HCT116 (cell line): Measurements from ENCODE around the gene F2R. TPM values are rescaled to one million over a fixed set of nuclear protein-coding genes. Genes with fewer than 3 reads are reported as not detected.

Experiments used
- ATAC-seq: fragments of 200-7000 bp; cut with Tn5 transposase; 2 replicates; pipeline ENCODE4 v1.9.1; 2020; ENCODE audit warnings: mild to moderate bottlenecking, moderate library complexity
- BruUV-seq: library from RNA; stranded (reverse); fragments of 400-500 nt; replicated peaks from 2 replicates; lab custom pipeline; 2021; lab: Mats Ljungman, UMichigan
- CTCF ChIA-PET: fragments of 300-600 bp; sonication (Branson Sonifier 250); formaldehyde crosslinking; loops from one replicate; lab custom pipeline; 2021; ENCODE audit warnings: antibody characterized with exemption; lab: Charles Lee
- POLR2A ChIA-PET: fragments of 300-600, 350-600 bp; sonication (Branson Sonifier 250); formaldehyde crosslinking; loops from one replicate; lab custom pipeline; 2021; ENCODE audit warnings: antibody characterized with exemption; lab: Charles Lee
- RAD21 ChIA-PET, 2 experiments: fragments of 300-600 bp; sonication (Branson Sonifier 250); formaldehyde crosslinking; loops; one replicate each; lab custom pipeline; 2023; ENCODE audit warnings: low total read pairs in 2 of 2; ENCODE audit not compliant: uncharacterized antibody in 2 of 2, unreplicated experiment in 2 of 2, low non-redundant PET in 1 of 2; lab: Charles Lee
- DNase-seq: peaks from one replicate; pipeline ENCODE4 v3.0.0-alpha.2; 2010; ENCODE audit warnings: low read depth, low spot score
- H2AFZ ChIP-seq: fragments of 200-600 bp; shearing (Covaris generic), sonication (generic); 2 replicates; pipeline ENCODE4 v1.6.1; 2017; ENCODE audit warnings: low read depth, mixed run types, mixed read lengths, antibody characterized with exemption, low read length; ENCODE audit not compliant: poor library complexity, severe bottlenecking
- H3K27ac ChIP-seq: 2 replicates; pipeline ENCODE4 v1.5.1; 2012; ENCODE audit warnings: low read depth, low read length
- H3K27me3 ChIP-seq: fragments of 200-600 bp; sonication (generic); 2 replicates; pipeline ENCODE4 v1.6.1; 2016; ENCODE audit warnings: mixed run types, low read length, mixed read lengths; ENCODE audit not compliant: insufficient read depth
- H3K36me3 ChIP-seq, 2 experiments: fragments of 200-500 bp in 1 of 2; fragments of 200-600 bp in 1 of 2; sonication (Bioruptor generic) in 1 of 2; sonication (generic) in 1 of 2; 2 replicates each; pipeline versions ENCODE4 v1.5.1 to v1.6.1; 2014 to 2016; ENCODE audit warnings: low read length in 2 of 2, inconsistent platforms in 1 of 2, mixed read lengths in 1 of 2, mixed run types in 1 of 2; ENCODE audit not compliant: insufficient read depth in 2 of 2, control insufficient read depth in 1 of 2
- H3K4me1 ChIP-seq, 2 experiments: fragments of 200-600 bp in 1 of 2; sonication (generic) in 1 of 2; 2 replicates each; pipeline versions ENCODE4 v1.5.1 to v1.6.1; 2012 to 2017; ENCODE audit warnings: low read length in 2 of 2, inconsistent platforms in 1 of 2, mild to moderate bottlenecking in 1 of 2, mixed read lengths in 1 of 2, mixed run types in 1 of 2, moderate library complexity in 1 of 2; ENCODE audit not compliant: insufficient read depth in 2 of 2, control insufficient read depth in 1 of 2
- H3K4me2 ChIP-seq: fragments of 200-600 bp; sonication (generic); 2 replicates; pipeline ENCODE4 v1.6.1; 2017; ENCODE audit warnings: mixed run types, low read length, mixed read lengths
- H3K4me3 ChIP-seq, 2 experiments: fragments of 200-600 bp in 1 of 2; sonication (generic) in 1 of 2; replicated peaks in 1 of 2; 2 replicates each; pipeline ENCODE4 v1.5.1; 2011 to 2016; ENCODE audit warnings: low read length in 2 of 2, control low read depth in 1 of 2, low read depth in 1 of 2, mild to moderate bottlenecking in 1 of 2, mixed read lengths in 1 of 2, mixed run types in 1 of 2
- H3K79me2 ChIP-seq: fragments of 200-600 bp; sonication (generic); 2 replicates; pipeline ENCODE4 v1.6.1; 2017; ENCODE audit warnings: mild to moderate bottlenecking, mixed run types, low read length, moderate library complexity, mixed read lengths; ENCODE audit not compliant: insufficient read depth
- H3K9ac ChIP-seq: fragments of 200-600 bp; sonication (generic); 2 replicates; pipeline ENCODE4 v1.6.1; 2016; ENCODE audit warnings: low read length, mixed read lengths
- H3K9me2 ChIP-seq: fragments of 200-600 bp; sonication (generic), shearing (Covaris generic); 2 replicates; pipeline ENCODE4 v1.6.1; 2017; ENCODE audit warnings: mixed run types, mild to moderate bottlenecking, moderate library complexity; ENCODE audit not compliant: insufficient read depth
- H3K9me3 ChIP-seq, 2 experiments: fragments of 200-500 bp in 1 of 2; fragments of 200-600 bp in 1 of 2; sonication (Bioruptor generic) in 1 of 2; sonication (generic) in 1 of 2; 2 replicates each; pipeline ENCODE4 v1.6.1; 2014 to 2017; ENCODE audit warnings: low read length in 2 of 2, mixed read lengths in 2 of 2, inconsistent platforms in 1 of 2, low read depth in 1 of 2, mild to moderate bottlenecking in 1 of 2, mixed run types in 1 of 2, moderate library complexity in 1 of 2; ENCODE audit not compliant: control insufficient read depth in 1 of 2, insufficient read depth in 1 of 2
- H4K20me1 ChIP-seq: fragments of 200-600 bp; sonication (generic), shearing (Covaris generic); 2 replicates; pipeline ENCODE4 v1.6.1; 2017; ENCODE audit warnings: mixed run types, mild to moderate bottlenecking, moderate library complexity; ENCODE audit not compliant: insufficient read depth
- CEBPB ChIP-seq: IDR thresholded peaks from 2 replicates; pipeline ENCODE4 v1.6.1; 2012; ENCODE audit warnings: low read depth
- CTCF ChIP-seq, 3 experiments: fragments of 200-600 bp in 1 of 3; sonication (generic) in 1 of 3; IDR thresholded peaks in 2 of 3; conservative IDR thresholded peaks in 1 of 3; 2 replicates each; pipeline ENCODE4 v1.5.1; 2012 to 2017; ENCODE audit warnings: low read depth in 2 of 3, low read length in 2 of 3, antibody characterized with exemption in 1 of 3, borderline replicate concordance in 1 of 3, control low read depth in 1 of 3, mild to moderate bottlenecking in 1 of 3, mixed read lengths in 1 of 3, mixed run types in 1 of 3, moderate library complexity in 1 of 3; ENCODE audit not compliant: insufficient read depth in 1 of 3
- EZH2 ChIP-seq: fragments of 200-600 bp; sonication (generic); IDR thresholded peaks from 2 replicates; pipeline ENCODE4 v1.6.1; 2017; ENCODE audit warnings: antibody characterized with exemption, mixed run types
- FOSL1 ChIP-seq: IDR thresholded peaks from 2 replicates; pipeline ENCODE4 v1.6.1; 2012; ENCODE audit warnings: low read depth
- JUND ChIP-seq: IDR thresholded peaks from 2 replicates; pipeline ENCODE4 v1.6.1; 2012
- POLR2AphosphoS5 ChIP-seq: IDR thresholded peaks from 2 replicates; pipeline ENCODE4 v1.6.1; 2011; ENCODE audit warnings: mild to moderate bottlenecking, low read depth, low read length, moderate library complexity
- SIN3A ChIP-seq: IDR thresholded peaks from 2 replicates; pipeline ENCODE4 v1.6.1; 2012; ENCODE audit warnings: low read depth
- SRF ChIP-seq: IDR thresholded peaks from 2 replicates; pipeline ENCODE4 v1.6.1; 2012; ENCODE audit warnings: low read depth
- ZBTB33 ChIP-seq: IDR thresholded peaks from 2 replicates; pipeline ENCODE4 v1.6.1; 2011; ENCODE audit warnings: mild to moderate bottlenecking, low read length, moderate library complexity; ENCODE audit not compliant: insufficient replicate concordance; ENCODE audit errors: extremely low read depth
- intact Hi-C: fragments of 100-400 bp; cut with micrococcal nuclease; formaldehyde crosslinking; loops from 2 replicates; pipeline ENCODE4 v1.10.0; 2022
- total RNA-seq: library from RNA; stranded (reverse); gene quantifications from one replicate; pipeline ENCODE4 v1.2.1, GENCODE V29; 2021; ENCODE audit not compliant: unreplicated experiment
- TF ChIP-seq, protein P1 (sequence below): IDR thresholded peaks from 2 replicates; pipeline ENCODE4 v1.6.1; 2012

The F2R gene
- total RNA-seq, 1 experiment from 2014 or later = 16.6 TPM

- Histone ChIP-seq H4K20me1 (no peaks in the 10 kb centered on the region), H3K4me3 (no peak overlapping the region), H3K9ac (no peak overlapping the region), H3K4me1 (no peaks in the 10 kb centered on the region; a peak in 1 of 4 replicates), H2AFZ (no peak overlapping the region)
- intact Hi-C loops = no loop called here
- DNase-seq = no peak
- POLR2A ChIA-PET = no interaction called here
- CTCF ChIA-PET = no interaction called here
- TF ChIP-seq ZBTB33 = no peak
- TF ChIP-seq, protein P1, sequence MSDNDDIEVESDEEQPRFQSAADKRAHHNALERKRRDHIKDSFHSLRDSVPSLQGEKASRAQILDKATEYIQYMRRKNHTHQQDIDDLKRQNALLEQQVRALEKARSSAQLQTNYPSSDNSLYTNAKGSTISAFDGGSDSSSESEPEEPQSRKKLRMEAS = no peak
- no peak for TF ChIP-seq SRF
- TF ChIP-seq SIN3A = no peak
- no peak for TF ChIP-seq FOSL1
- no peak for TF ChIP-seq CTCF (IDR thresholded peaks at IDR 0.05 in 2 of 3, conservative IDR thresholded peaks at IDR 0.05 in 1 of 3; ENCODE audit: borderline replicate concordance in 1 of 3, insufficient read depth in 1 of 3, low read depth in 2 of 3, low read length in 2 of 3)
- TF ChIP-seq CEBPB = no peak
- TF ChIP-seq JUND = no peak
- no peak for TF ChIP-seq POLR2AphosphoS5
- TF ChIP-seq EZH2 = no peak
- TF ChIP-seq, all 23 proteins: peak for 0
- no peak for ATAC-seq
- Histone ChIP-seq H3K27ac (no peak overlapping the region), H3K36me3 (peaks cover 0 to 6% of the 10 kb centered on the region in 2 experiments; a peak in 2 of 4 replicates), H3K27me3 (no peaks in the 10 kb centered on the region), H3K9me2 (no peaks in the 10 kb centered on the region), H3K4me2 (no peak overlapping the region), H3K79me2 (no peaks in the 10 kb centered on the region; the same call in 1 of the 2 replicates), H3K9me3 (0 out of 4 replicates have a peak, but pooled peaks cover 0 to 5% of the 10 kb centered on the region in 2 experiments)
- no TSS peak for BruUV-seq
- RAD21 ChIA-PET = no interaction called here
Measured at GRCh38 chr5:76729373-76730290, 13.7 kb downstream of the F2R start.
